Gastroesophageal sphincter (tissue), 3 donors: ENCODE measurements around the gene RGS14.

Experiments used
- CTCF ChIP-seq, 4 experiments: fragments of 200-600 bp in 2 of 4; fragments of 450-650 bp in 2 of 4; sonication (generic) in 1 of 4; IDR thresholded peaks; one replicate each; pipeline ENCODE4 v1.5.1; 2017 to 2019; ENCODE audit warnings: antibody characterized with exemption in 4 of 4, mild to moderate bottlenecking in 2 of 4, moderate library complexity in 2 of 4
- EP300 ChIP-seq: sonication (generic); formaldehyde crosslinking; IDR thresholded peaks from one replicate; pipeline ENCODE4 v1.6.1; 2017; ENCODE audit warnings: antibody characterized with exemption, mild to moderate bottlenecking
- POLR2AphosphoS5 ChIP-seq: sonication (generic); formaldehyde crosslinking; IDR thresholded peaks from one replicate; pipeline ENCODE4 v1.6.1; 2017; ENCODE audit warnings: antibody characterized with exemption

- TF ChIP-seq CTCF (IDR thresholded peaks at IDR 0.05) (no peak), POLR2AphosphoS5 (peak; percentile 58), EP300 (no peak)
These were observed 6.1 kb upstream of the RGS14 start, which contains the start of gene LMAN2 for GRCh38 chr5:177351392-177352329.
